HG03097 (cell line): ENCODE data around the gene SNAP25.

Experiments used
- ATAC-seq: cut with Tn5 transposase; IDR thresholded peaks from one replicate; pipeline ENCODE4 v1.9.1; 2021; ENCODE audit not compliant: unreplicated experiment, low FRiP score

SNAP25 gene

GRCh38 chr20:10260316-10260715 is 41.7 kb downstream of the SNAP25 start:
- no peak for ATAC-seq

GRCh38 chr20:10261702-10262101 is 43.1 kb downstream of the SNAP25 start:
- no peak for ATAC-seq

GRCh38 chr20:10263385-10264165 is 44.9 kb downstream of the SNAP25 start:
- ATAC-seq: no peak

GRCh38 chr20:10264166-10264558 is 45.5 kb downstream of the SNAP25 start:
- no peak for ATAC-seq

GRCh38 chr20:10268636-10269035 is 50.0 kb downstream of the SNAP25 start:
- no peak for ATAC-seq

GRCh38 chr20:10270630-10271029 is 52.0 kb downstream of the SNAP25 start:
- ATAC-seq: no peak

- no peak for ATAC-seq
Measured at GRCh38 chr20:10271494-10272219, 53.0 kb downstream of the SNAP25 start.

- ATAC-seq: no peak
Measured at GRCh38 chr20:10276878-10277580, 58.4 kb downstream of the SNAP25 start.

- ATAC-seq: no peak
Measured at GRCh38 chr20:10277616-10278015, 59.0 kb downstream of the SNAP25 start.

- ATAC-seq: no peak
Measured at GRCh38 chr20:10278412-10278811, 59.8 kb downstream of the SNAP25 start.

- ATAC-seq: no peak
Measured at GRCh38 chr20:10280018-10280908, 61.6 kb downstream of the SNAP25 start.

- ATAC-seq: no peak
Measured at GRCh38 chr20:10281911-10282310, 63.3 kb downstream of the SNAP25 start.

GRCh38 chr20:10282979-10283456 is 64.4 kb downstream of the SNAP25 start:
- no peak for ATAC-seq

- no peak for ATAC-seq
Measured at GRCh38 chr20:10286356-10286755, 67.7 kb downstream of the SNAP25 start.

GRCh38 chr20:10288421-10288820 is 69.8 kb downstream of the SNAP25 start:
- ATAC-seq: no peak

GRCh38 chr20:10288954-10289646 is 70.5 kb downstream of the SNAP25 start:
- no peak for ATAC-seq

- no peak for ATAC-seq
Measured at GRCh38 chr20:10291568-10292248, 73.1 kb downstream of the SNAP25 start.

GRCh38 chr20:10297223-10297622 is 78.6 kb downstream of the SNAP25 start:
- no peak for ATAC-seq

GRCh38 chr20:10297684-10298240 is 79.1 kb downstream of the SNAP25 start:
- ATAC-seq: no peak
